GM19395 (cell line): ENCODE results near the gene BPIFB2.

ENCODE experiments used
- ATAC-seq: cut with Tn5 transposase; IDR thresholded peaks from one replicate; pipeline ENCODE4 v1.9.1; 2021; ENCODE audit warnings: mild to moderate bottlenecking, moderate library complexity; ENCODE audit not compliant: unreplicated experiment

BPIFB2 gene

DNA sequence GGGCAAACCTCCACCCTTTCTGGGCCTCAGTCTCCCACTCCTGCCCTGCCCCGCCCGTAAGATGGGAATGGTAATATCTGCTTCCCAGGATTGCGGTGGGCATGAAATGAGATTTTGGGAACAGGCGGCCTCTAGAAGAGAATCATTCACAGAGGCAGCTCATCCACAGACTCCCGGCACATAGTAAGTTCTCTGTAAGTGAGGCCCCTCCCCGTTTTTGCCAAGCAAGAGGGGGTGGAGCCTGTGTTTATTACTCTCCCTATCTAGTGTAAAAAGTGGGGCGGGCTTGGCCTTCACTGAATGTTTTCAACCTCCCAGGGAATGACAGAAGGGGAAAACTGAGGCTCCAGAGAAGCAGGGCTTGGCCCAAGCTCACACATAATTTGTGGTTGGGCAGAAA, 23.3 kb upstream of the BPIFB2 start:
- ATAC-seq: no peak

DNA sequence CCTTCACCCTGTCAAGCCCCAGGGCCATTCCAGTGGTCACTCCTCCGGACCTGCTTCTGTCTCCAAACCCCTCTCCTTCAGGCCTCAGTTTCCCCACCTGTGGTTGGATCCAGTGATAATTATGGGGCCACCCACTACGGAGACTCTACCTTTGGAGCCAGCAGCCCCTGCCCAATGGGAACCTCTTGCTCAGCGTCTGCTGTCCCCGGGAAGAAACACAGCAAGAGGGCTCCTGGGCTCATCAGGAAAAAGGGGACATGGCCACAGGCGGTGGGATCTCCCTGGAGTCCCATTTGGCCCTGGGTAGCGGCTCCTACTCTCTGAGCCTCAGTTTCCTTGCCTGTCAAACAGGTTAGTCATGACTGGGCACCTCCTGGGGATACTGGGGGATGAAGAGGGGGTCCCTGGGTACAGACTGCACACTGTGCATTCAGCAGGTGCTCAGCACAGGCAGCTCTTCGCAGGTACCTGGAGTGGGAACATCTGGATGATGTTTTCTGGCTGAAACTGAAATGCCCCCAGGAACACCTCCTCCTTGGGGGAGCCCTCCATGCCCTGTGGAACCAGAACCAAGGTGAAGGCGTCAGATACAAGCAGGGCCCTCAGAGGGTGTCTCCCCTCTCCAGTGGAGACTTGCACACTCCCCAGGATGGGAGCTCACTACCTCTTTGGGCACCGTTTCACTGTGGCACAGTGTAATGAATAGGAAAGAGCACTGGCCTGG, 22.7 kb upstream of the BPIFB2 start:
- ATAC-seq: no peak

DNA sequence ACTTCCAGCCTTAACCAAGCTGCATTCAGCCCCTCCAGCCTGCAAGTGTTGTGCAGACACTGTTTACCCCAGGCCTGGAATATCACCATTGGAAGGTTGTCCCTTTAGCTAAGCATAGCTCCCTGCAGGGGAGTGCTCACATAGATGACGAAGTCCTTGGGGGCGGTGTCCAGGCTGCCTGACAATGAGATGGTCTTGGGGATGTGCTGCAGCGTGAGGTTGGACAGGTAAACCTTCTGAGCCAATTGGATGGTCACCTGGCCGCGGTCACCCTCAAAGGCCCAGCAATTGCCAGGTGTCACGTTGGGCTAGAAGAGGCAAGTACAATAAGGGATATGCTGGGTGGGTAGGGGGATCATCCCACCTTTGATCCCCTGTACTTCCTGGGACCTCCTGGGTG, 21.9 kb upstream of the BPIFB2 start:
- ATAC-seq: no peak

DNA sequence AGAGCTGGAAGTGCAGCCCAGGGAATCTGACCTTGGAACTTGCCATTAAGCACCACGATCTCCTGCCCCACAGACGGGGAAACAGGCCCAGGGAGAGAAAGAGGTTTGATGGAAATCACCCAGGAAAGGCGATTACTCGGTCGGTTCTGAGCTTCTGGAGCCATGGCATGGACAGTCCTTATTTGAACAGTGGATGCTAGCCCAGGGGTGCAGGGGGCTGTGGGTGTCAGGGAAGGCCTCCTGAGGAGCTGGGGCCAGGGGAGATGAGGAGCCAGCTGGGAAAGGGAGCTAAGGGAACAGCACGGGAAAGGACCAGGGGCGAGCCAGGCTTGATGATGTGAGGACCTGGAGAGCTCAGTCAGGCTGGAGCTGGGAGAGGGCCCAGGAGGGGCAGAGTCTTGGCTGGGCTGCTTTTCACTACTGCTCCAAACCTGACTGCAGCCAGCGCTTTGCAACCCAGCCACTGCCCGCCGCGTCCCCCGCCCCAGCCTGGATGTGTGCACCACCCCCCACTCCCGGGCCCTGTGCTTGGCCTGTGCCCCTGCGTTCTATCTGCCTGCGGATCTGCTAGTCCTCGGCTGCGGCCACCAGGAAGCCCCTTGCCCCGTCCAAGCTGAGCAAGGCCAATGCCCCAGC, 21.1 kb upstream of the BPIFB2 start:
- ATAC-seq: no peak

GRCh38 chr20:32987044-32987825, 20.3 kb upstream of the BPIFB2 start:
- no peak for ATAC-seq

DNA sequence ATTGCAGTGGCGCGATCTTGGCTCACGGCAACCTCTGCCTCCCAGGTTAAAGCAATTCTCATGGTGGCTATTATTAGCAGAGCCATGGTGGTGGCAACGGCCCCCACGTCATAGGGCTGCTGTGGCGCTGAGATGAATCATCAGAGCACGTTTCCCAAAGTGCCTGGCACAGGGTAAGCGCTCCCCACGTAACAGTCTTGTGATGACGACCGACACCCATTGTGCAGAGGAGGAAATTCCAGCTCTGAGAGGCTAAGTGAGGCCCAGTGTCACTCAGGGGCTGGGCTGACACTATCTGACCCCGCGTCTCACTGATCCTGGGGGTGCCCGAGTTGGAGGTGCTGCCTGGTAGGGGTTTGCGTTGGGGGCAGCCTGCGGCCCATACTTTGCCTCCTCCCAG, 19.5 kb upstream of the BPIFB2 start:
- no peak for ATAC-seq

DNA sequence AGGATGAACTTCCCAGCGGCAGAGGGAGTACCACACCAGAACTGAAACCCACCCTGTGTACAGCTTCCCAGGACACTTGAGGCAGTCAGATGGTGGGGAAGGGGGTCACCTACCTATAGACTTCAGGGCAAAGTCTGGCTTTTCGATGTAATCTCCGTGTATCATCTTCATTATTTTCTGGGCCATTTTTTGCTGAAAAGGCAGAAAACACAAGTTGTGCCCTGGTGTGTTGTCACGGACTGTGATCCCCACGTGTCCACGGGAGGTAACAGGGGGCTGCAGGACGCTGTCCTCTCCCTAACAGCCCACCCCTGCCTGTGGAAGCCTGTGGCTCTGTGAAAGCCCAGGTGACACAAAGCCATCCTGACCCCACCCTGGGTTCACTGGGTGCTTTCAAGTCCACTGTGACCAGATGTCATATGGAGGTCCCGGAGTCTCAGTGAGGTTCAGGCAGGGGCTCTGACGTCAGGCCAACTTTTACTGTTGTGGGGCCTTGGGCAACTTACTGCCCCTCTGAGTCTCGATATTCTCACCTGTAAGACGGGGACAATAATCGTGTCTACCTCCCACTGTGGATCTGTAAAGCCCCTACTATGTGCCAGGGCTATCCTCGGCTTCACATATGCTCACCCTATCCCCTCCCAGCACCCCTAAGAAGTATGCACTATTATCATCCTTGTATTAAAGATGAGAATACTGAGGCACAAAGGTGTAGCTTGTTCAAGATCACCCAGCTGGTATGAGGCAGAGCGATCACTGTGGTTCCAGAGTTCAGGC, 17.8 kb upstream of the BPIFB2 start:
- no peak for ATAC-seq

- ATAC-seq: no peak
Observed at GRCh38 chr20:32990426-32990825, 17.1 kb upstream of the BPIFB2 start.

- no peak for ATAC-seq
Observed at GRCh38 chr20:32991383-32991782, 16.1 kb upstream of the BPIFB2 start.

DNA sequence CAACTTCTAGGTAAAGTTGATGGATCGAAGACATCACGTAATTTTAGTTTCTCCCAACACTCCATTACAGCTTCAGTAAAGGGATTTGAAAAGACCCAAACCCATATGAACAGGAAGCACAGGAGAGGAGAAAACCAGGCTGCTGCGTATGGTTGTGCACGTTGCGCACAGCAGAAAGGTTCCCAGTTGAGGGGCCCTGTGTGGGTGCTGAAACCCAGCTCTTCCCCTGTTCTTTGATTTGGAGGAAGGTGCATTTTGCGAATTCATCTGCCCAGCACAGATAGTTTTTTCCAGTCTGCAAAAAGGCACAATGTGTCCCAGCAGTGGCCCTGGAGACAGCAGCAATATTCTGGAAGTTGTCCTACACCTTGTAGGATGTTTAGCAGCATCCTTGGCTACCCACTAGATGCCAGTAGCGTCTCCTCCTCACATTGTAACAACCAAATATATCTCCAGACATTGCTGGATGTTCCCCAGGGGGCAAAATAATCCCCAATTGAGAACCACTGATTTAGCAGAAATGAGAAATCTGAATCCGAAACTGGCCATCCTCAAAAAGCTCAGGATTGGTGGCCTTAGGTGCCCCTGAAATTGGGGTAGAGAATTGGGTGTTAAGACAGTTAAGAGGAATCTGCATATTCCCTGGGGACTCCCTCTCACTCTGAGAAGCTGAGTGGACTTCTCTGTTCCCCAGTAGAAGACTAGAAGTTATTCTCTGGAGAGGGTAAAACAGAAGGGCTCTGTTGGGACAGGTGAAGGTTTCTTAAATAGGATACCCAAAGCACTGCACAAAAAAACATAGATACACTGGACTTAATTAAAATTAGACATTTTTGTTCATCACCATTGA, 15.5 kb upstream of the BPIFB2 start:
- ATAC-seq: no peak

- ATAC-seq: no peak
Observed at GRCh38 chr20:32993496-32994050, 13.9 kb upstream of the BPIFB2 start.

DNA sequence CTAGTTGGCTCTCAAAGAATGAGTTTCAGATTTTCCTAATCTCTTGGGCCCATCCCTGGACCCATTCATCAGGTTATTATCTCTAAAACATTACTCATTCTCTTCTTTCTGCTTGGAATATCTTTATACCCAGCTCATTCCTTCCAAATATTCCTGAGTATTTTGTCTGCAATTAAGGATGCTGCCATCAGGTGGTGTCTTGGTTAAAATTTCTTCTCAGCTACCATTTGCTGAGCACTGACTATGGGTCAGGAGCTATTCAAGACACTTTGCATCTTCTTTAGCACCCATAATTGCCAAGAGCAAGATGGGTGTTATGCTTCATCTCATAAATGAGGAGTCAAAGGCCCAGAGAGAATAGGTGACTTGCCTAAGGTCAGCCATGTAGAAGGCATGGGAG, 11.7 kb upstream of the BPIFB2 start:
- no peak for ATAC-seq

- ATAC-seq: no peak
Observed at GRCh38 chr20:32997431-32997830, 10.1 kb upstream of the BPIFB2 start.

DNA sequence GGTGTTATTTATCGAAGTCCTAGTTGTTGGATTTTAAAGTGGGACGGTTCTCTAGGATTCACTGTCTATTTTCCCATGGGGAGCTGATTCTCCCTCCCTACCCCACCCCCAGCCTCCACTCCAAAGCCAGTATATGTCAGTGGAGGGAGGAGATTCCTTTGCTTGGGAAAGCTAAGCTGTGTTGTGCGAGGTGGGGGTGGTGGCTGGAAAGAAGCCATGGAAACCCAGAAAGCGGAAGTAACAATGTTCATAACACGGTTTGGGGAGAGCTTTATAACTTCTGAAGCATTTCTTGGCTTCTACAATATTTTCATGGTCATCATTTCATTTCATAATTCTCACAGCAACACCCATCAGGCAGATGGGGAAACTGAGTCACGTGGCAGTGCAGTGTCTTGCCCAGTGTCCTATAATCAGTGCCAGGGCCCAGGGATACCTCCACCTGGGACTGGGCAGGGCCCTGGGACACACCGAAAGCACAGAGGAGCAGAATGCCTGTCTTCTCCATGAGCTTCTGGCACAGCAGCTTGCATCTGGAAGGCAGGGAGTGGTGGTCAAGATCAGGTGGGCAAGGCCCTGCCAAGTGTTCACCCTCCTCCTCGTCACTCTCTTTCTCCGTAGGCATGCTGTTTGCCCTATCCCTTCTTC, 7.8 kb upstream of the BPIFB2 start:
- no peak for ATAC-seq

DNA sequence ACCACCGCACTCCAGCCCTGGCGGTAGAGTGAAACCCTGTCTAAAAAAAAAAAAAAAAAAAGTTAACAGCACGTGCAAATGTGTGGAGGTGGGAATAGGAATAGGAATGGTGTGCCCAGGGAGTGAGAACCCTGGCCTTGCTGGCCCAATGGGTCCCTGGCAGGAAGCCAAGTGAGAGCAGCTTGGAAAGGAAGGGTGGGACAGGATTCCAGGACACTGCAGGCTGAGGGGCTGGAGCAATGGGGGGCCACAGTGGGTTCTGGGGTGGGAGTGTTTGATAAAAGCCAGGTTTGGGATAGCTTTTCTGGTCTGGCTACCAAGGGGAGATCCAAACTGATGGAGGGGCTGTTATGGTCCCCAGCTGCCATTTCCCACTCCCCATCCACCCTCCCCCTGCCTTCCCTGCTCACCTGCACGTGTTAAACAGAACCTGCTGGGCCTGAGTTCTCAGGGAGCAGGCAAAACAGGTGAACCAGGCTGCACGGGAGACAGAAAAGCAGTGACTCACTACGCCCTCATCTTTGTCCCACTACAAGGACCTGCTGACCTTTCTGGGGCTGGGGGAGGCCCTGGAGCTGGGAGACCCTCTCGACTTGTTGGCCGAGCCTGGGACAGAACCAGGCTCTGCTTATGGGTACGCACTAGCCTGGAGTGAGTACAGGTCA, 6.6 kb upstream of the BPIFB2 start:
- no peak for ATAC-seq

DNA sequence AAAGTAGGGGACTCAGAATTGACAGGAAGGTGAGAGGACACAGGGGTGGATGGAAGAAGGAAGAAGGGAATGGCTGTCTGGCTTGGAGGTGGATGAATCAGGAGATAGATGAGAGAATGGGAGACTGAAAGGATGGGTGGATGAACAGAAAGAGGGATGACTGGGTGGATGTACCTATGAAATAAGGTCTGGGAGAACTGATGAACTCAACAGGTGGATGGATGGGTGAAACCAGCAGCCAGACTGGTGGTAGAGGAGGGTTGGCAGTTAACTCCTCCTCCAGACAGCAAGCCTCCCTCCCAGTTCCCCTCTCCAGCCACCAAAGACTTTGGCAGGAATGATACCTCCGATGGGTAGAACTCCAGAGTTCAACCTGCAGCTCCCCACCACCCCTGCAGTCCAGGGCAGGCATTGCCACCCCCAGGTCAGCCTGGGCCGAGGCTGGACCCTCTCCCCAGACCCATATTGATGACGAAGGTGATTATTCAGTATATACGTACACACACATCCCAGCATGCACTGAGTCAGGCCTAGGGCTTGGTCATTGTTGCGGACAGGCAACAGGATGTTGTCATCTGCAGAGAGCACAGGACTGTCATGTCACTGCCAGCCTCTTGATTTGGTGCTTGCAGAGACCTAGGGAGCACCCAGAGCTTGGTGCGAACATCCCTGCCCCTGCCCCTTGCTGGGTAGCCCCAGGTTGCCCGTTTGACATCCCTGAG, 5.3 kb upstream of the BPIFB2 start:
- no peak for ATAC-seq

- no peak for ATAC-seq
Observed at GRCh38 chr20:33004141-33004751, 3.3 kb upstream of the BPIFB2 start, which contains the start of gene SUN5. TSS of gene SUN5 (minus strand) at chr20:33004433. CDS start at chr20:33004340, 93 bp downstream.

- ATAC-seq: no peak
Observed at GRCh38 chr20:33005132-33005566, 2.4 kb upstream of the BPIFB2 start.
